ENCODE measurements around the gene PFDN4.

PFDN4 gene

GRCh38 chr20:54173653-54174456, 34.0 kb upstream of the PFDN4 start, which contains the start of gene CYP24A1:
Gene CYP24A1, minus strand, starts transcription at chr20:54173986. Its CDS starts 407 bp downstream, at chr20:54173579.
- no peak for DNase-seq (ENCODE audit: low spot score)

GRCh38 chr20:54174457-54175175, 33.3 kb upstream of the PFDN4 start:
- DNase-seq (ENCODE audit: low spot score), result no peak

- DNase-seq (ENCODE audit: low spot score), result no peak
Measured at GRCh38 chr20:54176610-54177009, 31.3 kb upstream of the PFDN4 start.

- no peak for DNase-seq (ENCODE audit: low spot score)
Measured at GRCh38 chr20:54177378-54177777, 30.5 kb upstream of the PFDN4 start.

GRCh38 chr20:54178256-54178655, 29.6 kb upstream of the PFDN4 start:
- DNase-seq (ENCODE audit: low spot score), result no peak

- DNase-seq (ENCODE audit: low spot score), result no peak
Measured at GRCh38 chr20:54179946-54180345, 27.9 kb upstream of the PFDN4 start.

- no peak for DNase-seq (ENCODE audit: low spot score)
Measured at GRCh38 chr20:54180931-54181330, 27.0 kb upstream of the PFDN4 start.

- no peak for DNase-seq (ENCODE audit: low spot score)
Measured at GRCh38 chr20:54184071-54184470, 23.8 kb upstream of the PFDN4 start.

- no peak for DNase-seq (ENCODE audit: low spot score)
Measured at GRCh38 chr20:54184904-54185626, 22.8 kb upstream of the PFDN4 start.

GRCh38 chr20:54188132-54188849, 19.6 kb upstream of the PFDN4 start:
- no peak for DNase-seq (ENCODE audit: low spot score)

- DNase-seq (ENCODE audit: low spot score), result no peak
Measured at GRCh38 chr20:54189630-54190029, 18.3 kb upstream of the PFDN4 start.

GRCh38 chr20:54190217-54190616, 17.7 kb upstream of the PFDN4 start:
- DNase-seq (ENCODE audit: low spot score), result no peak

- DNase-seq (ENCODE audit: low spot score), result no peak
Measured at GRCh38 chr20:54193817-54194216, 14.1 kb upstream of the PFDN4 start.

GRCh38 chr20:54194724-54195438, 13.0 kb upstream of the PFDN4 start:
- DNase-seq (ENCODE audit: low spot score), result peak; percentile 24

GRCh38 chr20:54195483-54196472, 12.1 kb upstream of the PFDN4 start:
- no peak for DNase-seq (ENCODE audit: low spot score)

- peak; percentile 52 for DNase-seq (ENCODE audit: low spot score)
Measured at GRCh38 chr20:54197621-54198604, 10.0 kb upstream of the PFDN4 start.

- no peak for DNase-seq (ENCODE audit: low spot score)
Measured at GRCh38 chr20:54199283-54199682, 8.6 kb upstream of the PFDN4 start.

- DNase-seq (ENCODE audit: low spot score), result peak; percentile 83
Measured at GRCh38 chr20:54199721-54200176, 8.1 kb upstream of the PFDN4 start.
